Epithelial cell of proximal tubule (primary cell): Measurements from ENCODE around the gene SPATA16. TPM values are rescaled to one million over a fixed set of nuclear protein-coding genes. Genes with fewer than 3 reads are reported as not detected.

Source experiments
- DNase-seq: peaks from one replicate; pipeline ENCODE4 v3.0.0-alpha.2; 2011; ENCODE audit warnings: low read depth
- H3K4me3 ChIP-seq: 2 replicates; pipeline ENCODE4 v1.5.1; 2011; ENCODE audit warnings: low read depth, mild to moderate bottlenecking, low read length
- total RNA-seq: library from RNA; depleted of rRNA; stranded (reverse); fragments of >200 nt; gene quantifications from 2 replicates; pipeline ENCODE4 v1.2.3, GENCODE V29; 2015
- TF ChIP-seq, protein P1 (sequence below): conservative IDR thresholded peaks from 2 replicates; pipeline ENCODE4 v1.5.1; 2012; ENCODE audit warnings: low read depth, mild to moderate bottlenecking, low read length

The SPATA16 gene
- total RNA-seq, 1 donor from 2014 or later, result not detected

DNA sequence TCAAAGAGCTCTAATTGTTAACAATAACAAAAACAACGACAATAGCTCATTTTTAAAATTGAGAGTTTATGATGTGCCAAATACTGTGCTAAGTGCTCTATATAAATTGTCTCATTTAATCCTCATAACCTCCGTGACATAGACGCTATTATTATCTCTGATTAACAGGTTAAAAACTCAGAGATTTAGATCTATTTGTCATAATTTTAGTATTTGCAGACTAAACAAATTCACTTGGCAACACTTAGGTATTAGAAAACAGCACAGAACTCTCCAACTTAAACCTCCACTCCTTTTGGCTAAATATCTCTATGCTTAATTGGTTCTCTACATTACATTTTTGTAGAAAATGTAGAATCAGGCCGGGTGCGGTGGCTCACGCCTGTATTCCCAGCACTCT is 136.4 kb downstream of the SPATA16 start:
- DNase-seq, result no peak
- TF ChIP-seq, protein P1, sequence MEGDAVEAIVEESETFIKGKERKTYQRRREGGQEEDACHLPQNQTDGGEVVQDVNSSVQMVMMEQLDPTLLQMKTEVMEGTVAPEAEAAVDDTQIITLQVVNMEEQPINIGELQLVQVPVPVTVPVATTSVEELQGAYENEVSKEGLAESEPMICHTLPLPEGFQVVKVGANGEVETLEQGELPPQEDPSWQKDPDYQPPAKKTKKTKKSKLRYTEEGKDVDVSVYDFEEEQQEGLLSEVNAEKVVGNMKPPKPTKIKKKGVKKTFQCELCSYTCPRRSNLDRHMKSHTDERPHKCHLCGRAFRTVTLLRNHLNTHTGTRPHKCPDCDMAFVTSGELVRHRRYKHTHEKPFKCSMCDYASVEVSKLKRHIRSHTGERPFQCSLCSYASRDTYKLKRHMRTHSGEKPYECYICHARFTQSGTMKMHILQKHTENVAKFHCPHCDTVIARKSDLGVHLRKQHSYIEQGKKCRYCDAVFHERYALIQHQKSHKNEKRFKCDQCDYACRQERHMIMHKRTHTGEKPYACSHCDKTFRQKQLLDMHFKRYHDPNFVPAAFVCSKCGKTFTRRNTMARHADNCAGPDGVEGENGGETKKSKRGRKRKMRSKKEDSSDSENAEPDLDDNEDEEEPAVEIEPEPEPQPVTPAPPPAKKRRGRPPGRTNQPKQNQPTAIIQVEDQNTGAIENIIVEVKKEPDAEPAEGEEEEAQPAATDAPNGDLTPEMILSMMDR, result no peak
- no peak overlapping the region for H3K4me3 ChIP-seq

DNA sequence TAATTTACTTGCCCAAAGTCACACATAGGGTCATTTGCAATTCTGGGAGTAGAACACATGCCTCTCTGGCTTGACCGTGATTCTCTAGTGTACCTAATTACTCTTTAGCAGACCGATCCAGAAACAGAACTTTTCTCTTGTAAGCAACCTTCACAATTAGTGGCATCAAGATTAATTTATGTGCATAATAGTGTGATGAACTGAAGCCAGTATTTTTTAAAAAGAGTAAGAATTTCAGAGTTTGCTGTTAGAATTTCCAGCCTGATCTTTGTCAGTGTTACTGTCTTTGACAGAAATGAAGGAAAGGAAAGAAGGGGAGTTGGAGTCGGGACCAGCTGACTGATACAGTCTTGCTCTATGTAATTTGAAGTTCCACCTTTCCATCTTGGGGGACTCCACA is 137.1 kb downstream of the SPATA16 start:
- no peak for DNase-seq
- H3K4me3 ChIP-seq, result no peak overlapping the region
- TF ChIP-seq, protein P1, result no peak

DNA sequence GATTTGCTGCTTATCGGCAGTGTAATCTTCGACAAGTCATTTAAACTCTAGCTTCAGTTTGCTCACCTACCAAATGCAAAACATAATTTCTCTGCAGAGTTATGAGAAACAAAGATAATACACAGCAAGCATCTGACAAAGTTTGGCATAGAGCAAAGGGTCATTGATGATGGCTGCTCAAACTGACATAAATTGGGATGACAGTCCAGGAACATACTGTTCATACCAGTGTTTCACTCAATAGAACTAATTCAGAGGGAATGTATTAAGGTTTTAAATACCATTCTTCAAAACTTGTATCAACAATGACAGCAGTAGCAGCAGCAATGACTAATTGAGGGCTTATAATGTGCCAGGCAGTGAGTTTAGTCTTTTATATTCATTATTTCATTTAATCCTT is 137.6 kb downstream of the SPATA16 start:
- no peak for DNase-seq
- H3K4me3 ChIP-seq, result no peak overlapping the region
- TF ChIP-seq, protein P1, result no peak

DNA sequence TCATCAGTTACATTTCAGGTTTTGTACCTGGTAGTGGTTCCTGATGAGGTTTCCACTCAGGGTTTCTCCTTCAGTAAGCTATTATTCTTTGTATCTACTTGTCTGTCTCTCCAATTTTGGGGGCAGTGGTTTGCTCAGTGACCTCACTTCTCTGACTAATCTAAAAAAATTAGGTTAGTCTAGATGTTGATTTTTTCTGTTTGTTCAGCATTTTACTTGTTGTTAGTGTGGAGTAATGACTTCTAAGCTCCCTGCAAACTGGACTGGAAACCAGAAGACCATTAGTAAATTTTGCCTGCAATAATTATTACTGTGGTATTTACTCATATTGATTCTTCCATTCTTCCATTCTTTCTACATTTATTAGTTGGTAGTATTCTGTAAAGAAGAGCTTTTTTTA is 139.4 kb downstream of the SPATA16 start:
- no peak overlapping the region for H3K4me3 ChIP-seq
- DNase-seq, result no peak
- TF ChIP-seq, protein P1, result no peak

DNA sequence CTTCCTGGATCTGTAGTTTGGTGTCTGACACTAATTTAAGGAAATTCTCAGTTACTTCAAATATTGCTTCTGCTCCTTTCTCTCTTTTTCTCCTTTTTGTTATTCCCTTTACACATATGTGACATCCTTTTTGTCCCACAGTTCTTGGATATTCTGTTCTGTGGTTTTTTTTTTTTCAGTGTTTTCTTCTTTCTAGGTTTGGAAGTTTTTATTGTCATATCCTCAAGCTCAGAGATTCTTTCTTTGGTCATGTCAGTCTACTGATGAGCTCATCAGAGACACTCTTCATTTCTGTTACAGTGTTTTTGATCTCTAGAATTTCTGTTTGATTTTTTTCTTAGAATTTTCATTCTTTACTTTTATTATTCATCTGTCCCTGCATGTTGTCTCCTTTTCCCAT is 140.5 kb downstream of the SPATA16 start:
- TF ChIP-seq, protein P1, result no peak
- no peak overlapping the region for H3K4me3 ChIP-seq
- no peak for DNase-seq

DNA sequence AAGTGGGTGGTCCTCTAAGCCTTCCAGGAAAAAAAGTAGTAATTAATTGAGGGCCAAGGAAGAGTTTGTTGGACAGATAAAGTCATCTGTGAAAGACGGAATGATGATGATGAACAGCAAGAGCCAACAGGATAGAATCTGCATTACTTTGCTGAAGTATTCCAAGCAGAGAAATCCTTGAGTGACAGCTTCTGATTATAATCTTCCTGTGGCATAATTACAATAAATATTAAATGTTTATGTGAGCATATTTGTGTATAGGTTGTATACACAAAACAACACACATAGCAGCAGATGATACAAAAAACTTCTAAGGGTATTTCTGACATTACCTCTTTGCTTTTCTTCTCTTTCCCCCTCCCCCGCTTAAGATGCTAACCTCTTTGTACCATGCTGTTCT is 147.6 kb downstream of the SPATA16 start:
- H3K4me3 ChIP-seq, result no peak overlapping the region
- no peak for DNase-seq
- TF ChIP-seq, protein P1, result no peak

DNA sequence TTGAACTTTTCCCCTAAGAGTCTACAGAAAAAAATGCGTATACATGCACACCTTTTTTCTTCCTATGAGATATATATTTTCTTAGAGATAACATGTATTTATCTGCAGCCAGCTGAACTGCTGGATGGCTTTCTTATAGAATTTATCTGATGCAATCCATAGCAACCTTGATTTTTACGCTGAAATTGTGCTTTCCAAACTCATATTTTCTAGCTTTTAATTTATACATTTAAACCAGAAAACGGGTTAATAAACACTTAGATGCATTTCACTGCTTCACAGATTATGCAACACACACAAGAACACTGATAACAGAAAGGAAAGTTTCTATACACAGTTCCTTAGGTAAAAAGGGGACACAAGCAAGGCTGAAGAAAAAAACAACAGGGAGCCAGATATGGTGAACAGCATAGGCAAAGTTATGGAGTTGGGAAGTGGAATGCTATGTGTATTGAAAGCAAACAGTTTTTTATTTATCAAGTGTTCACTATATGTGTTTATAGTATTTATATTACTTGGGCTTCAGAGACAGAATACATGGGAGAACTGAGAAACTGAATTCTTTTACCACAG is 149.5 kb downstream of the SPATA16 start:
- TF ChIP-seq, protein P1, result no peak
- no peak for DNase-seq
- H3K4me3 ChIP-seq, result no peak overlapping the region
